ENCODE measurements around the gene ABCC4. TPM values are rescaled to one million over a fixed set of nuclear protein-coding genes. Genes with fewer than 3 reads are reported as not detected.

ABCC4 gene
- total RNA-seq, 1 experiment from 2014 or later, result 32.3 TPM

GRCh38 chr13:95191821-95192563, 109.3 kb downstream of the ABCC4 start:
- peaks cover 2% of the 10 kb centered on the region; the same call in 1 of the 2 replicates for H3K36me3 ChIP-seq (ENCODE audit: insufficient read depth, low read length)
- no peaks in the 10 kb centered on the region for H3K9me3 ChIP-seq (ENCODE audit: low read length)
- H2AFZ ChIP-seq (ENCODE audit: low read length), result no peak overlapping the region
- H3K4me3 ChIP-seq (ENCODE audit: low read length), result no peak overlapping the region
- peaks cover 4% of the 10 kb centered on the region; the same call in 1 of the 2 replicates for H4K20me1 ChIP-seq (ENCODE audit: insufficient read depth, low read depth, low read length)
- no peaks in the 10 kb centered on the region for H3K27me3 ChIP-seq (ENCODE audit: low read length)
- H3K79me2 ChIP-seq (ENCODE audit: low read length), result peaks cover 6% of the 10 kb centered on the region
- peak; percentile 94 for DNase-seq
- H3K4me1 ChIP-seq (ENCODE audit: low read length), result peaks cover 11% of the 10 kb centered on the region
- H3K9me2 ChIP-seq (replicated peaks; ENCODE audit: insufficient read depth, low read length), result no peaks in the 10 kb centered on the region
- H3K4me2 ChIP-seq (ENCODE audit: low read depth, low read length, poor library complexity, severe bottlenecking), result no peak overlapping the region
- H3K9ac ChIP-seq (ENCODE audit: low read length), result no peak overlapping the region
- no peak overlapping the region for H3K27ac ChIP-seq (ENCODE audit: low read length)

- Histone ChIP-seq H3K27me3 (ENCODE audit: low read length) (no peaks in the 10 kb centered on the region), H3K27ac (ENCODE audit: low read length) (no peak overlapping the region), H4K20me1 (ENCODE audit: insufficient read depth, low read depth, low read length) (no peaks in the 10 kb centered on the region), H3K9me2 (replicated peaks; ENCODE audit: insufficient read depth, low read length) (no peaks in the 10 kb centered on the region), H3K9me3 (ENCODE audit: low read length) (no peaks in the 10 kb centered on the region), H3K79me2 (ENCODE audit: low read length) (peaks cover 4% of the 10 kb centered on the region; the same call in 1 of the 2 replicates), H3K4me1 (ENCODE audit: low read length) (peaks cover 11% of the 10 kb centered on the region), H3K4me2 (ENCODE audit: low read depth, low read length, poor library complexity, severe bottlenecking) (no peak overlapping the region), H2AFZ (ENCODE audit: low read length) (no peak overlapping the region), H3K9ac (ENCODE audit: low read length) (no peak overlapping the region), H3K36me3 (ENCODE audit: insufficient read depth, low read length) (no peaks in the 10 kb centered on the region; the same call in 1 of the 2 replicates), H3K4me3 (ENCODE audit: low read length) (no peak overlapping the region)
- no peak for DNase-seq
Observed at GRCh38 chr13:95188128-95188527, 113.1 kb downstream of the ABCC4 start.

GRCh38 chr13:95185851-95186250, 115.4 kb downstream of the ABCC4 start:
- Histone ChIP-seq H3K79me2 (ENCODE audit: low read length) (peaks cover 9% of the 10 kb centered on the region), H3K27ac (ENCODE audit: low read length) (no peak overlapping the region), H3K9me3 (ENCODE audit: low read length) (no peaks in the 10 kb centered on the region), H3K9me2 (replicated peaks; ENCODE audit: insufficient read depth, low read length) (no peaks in the 10 kb centered on the region), H2AFZ (ENCODE audit: low read length) (no peak overlapping the region), H3K4me2 (ENCODE audit: low read depth, low read length, poor library complexity, severe bottlenecking) (no peak overlapping the region), H3K36me3 (ENCODE audit: insufficient read depth, low read length) (no peaks in the 10 kb centered on the region; the same call in 1 of the 2 replicates), H3K4me1 (ENCODE audit: low read length) (no peaks in the 10 kb centered on the region), H3K27me3 (ENCODE audit: low read length) (no peaks in the 10 kb centered on the region), H3K4me3 (ENCODE audit: low read length) (no peak overlapping the region), H3K9ac (ENCODE audit: low read length) (no peak overlapping the region), H4K20me1 (ENCODE audit: insufficient read depth, low read depth, low read length) (no peaks in the 10 kb centered on the region)
- no peak for DNase-seq

GRCh38 chr13:95185311-95185710, 115.9 kb downstream of the ABCC4 start:
- Histone ChIP-seq H3K27me3 (ENCODE audit: low read length) (no peaks in the 10 kb centered on the region), H3K9me3 (ENCODE audit: low read length) (no peaks in the 10 kb centered on the region), H2AFZ (ENCODE audit: low read length) (no peak overlapping the region), H3K9me2 (replicated peaks; ENCODE audit: insufficient read depth, low read length) (no peaks in the 10 kb centered on the region), H3K27ac (ENCODE audit: low read length) (no peak overlapping the region), H3K36me3 (ENCODE audit: insufficient read depth, low read length) (no peaks in the 10 kb centered on the region; the same call in 1 of the 2 replicates), H3K4me2 (ENCODE audit: low read depth, low read length, poor library complexity, severe bottlenecking) (no peak overlapping the region), H3K4me3 (ENCODE audit: low read length) (no peak overlapping the region), H4K20me1 (ENCODE audit: insufficient read depth, low read depth, low read length) (no peaks in the 10 kb centered on the region), H3K9ac (ENCODE audit: low read length) (no peak overlapping the region), H3K4me1 (ENCODE audit: low read length) (no peaks in the 10 kb centered on the region), H3K79me2 (ENCODE audit: low read length) (peaks cover 9% of the 10 kb centered on the region)
- no peak for DNase-seq

GRCh38 chr13:95184317-95184716, 116.9 kb downstream of the ABCC4 start:
- no peaks in the 10 kb centered on the region for H3K27me3 ChIP-seq (ENCODE audit: low read length)
- H4K20me1 ChIP-seq (ENCODE audit: insufficient read depth, low read depth, low read length), result no peaks in the 10 kb centered on the region
- no peak overlapping the region for H3K9ac ChIP-seq (ENCODE audit: low read length)
- no peak overlapping the region for H3K4me3 ChIP-seq (ENCODE audit: low read length)
- peaks cover 9% of the 10 kb centered on the region for H3K79me2 ChIP-seq (ENCODE audit: low read length)
- H3K4me2 ChIP-seq (ENCODE audit: low read depth, low read length, poor library complexity, severe bottlenecking), result no peak overlapping the region
- no peaks in the 10 kb centered on the region; the same call in 1 of the 2 replicates for H3K36me3 ChIP-seq (ENCODE audit: insufficient read depth, low read length)
- no peaks in the 10 kb centered on the region for H3K9me2 ChIP-seq (replicated peaks; ENCODE audit: insufficient read depth, low read length)
- no peaks in the 10 kb centered on the region for H3K4me1 ChIP-seq (ENCODE audit: low read length)
- H3K9me3 ChIP-seq (ENCODE audit: low read length), result no peaks in the 10 kb centered on the region
- H3K27ac ChIP-seq (ENCODE audit: low read length), result no peak overlapping the region
- DNase-seq, result no peak
- H2AFZ ChIP-seq (ENCODE audit: low read length), result no peak overlapping the region

- Histone ChIP-seq H2AFZ (ENCODE audit: low read length) (no peak overlapping the region), H3K9ac (ENCODE audit: low read length) (no peak overlapping the region), H3K9me2 (replicated peaks; ENCODE audit: insufficient read depth, low read length) (no peaks in the 10 kb centered on the region), H3K9me3 (ENCODE audit: low read length) (no peaks in the 10 kb centered on the region), H3K4me1 (ENCODE audit: low read length) (no peaks in the 10 kb centered on the region), H3K27ac (ENCODE audit: low read length) (no peak overlapping the region), H3K36me3 (ENCODE audit: insufficient read depth, low read length) (peaks cover 2% of the 10 kb centered on the region; the same call in 1 of the 2 replicates), H4K20me1 (ENCODE audit: insufficient read depth, low read depth, low read length) (no peaks in the 10 kb centered on the region), H3K4me3 (ENCODE audit: low read length) (no peak overlapping the region), H3K79me2 (ENCODE audit: low read length) (peaks cover 9% of the 10 kb centered on the region), H3K27me3 (ENCODE audit: low read length) (no peaks in the 10 kb centered on the region), H3K4me2 (ENCODE audit: low read depth, low read length, poor library complexity, severe bottlenecking) (no peak overlapping the region)
- DNase-seq, result no peak
Observed at GRCh38 chr13:95182570-95183265, 118.5 kb downstream of the ABCC4 start.

GRCh38 chr13:95181586-95181985, 119.7 kb downstream of the ABCC4 start:
- Histone ChIP-seq H3K9ac (ENCODE audit: low read length) (no peak overlapping the region), H3K79me2 (ENCODE audit: low read length) (peaks cover 9% of the 10 kb centered on the region), H3K27ac (ENCODE audit: low read length) (no peak overlapping the region), H3K4me2 (ENCODE audit: low read depth, low read length, poor library complexity, severe bottlenecking) (no peak overlapping the region), H4K20me1 (ENCODE audit: insufficient read depth, low read depth, low read length) (no peaks in the 10 kb centered on the region), H2AFZ (ENCODE audit: low read length) (no peak overlapping the region), H3K9me2 (replicated peaks; ENCODE audit: insufficient read depth, low read length) (no peaks in the 10 kb centered on the region), H3K9me3 (ENCODE audit: low read length) (no peaks in the 10 kb centered on the region), H3K27me3 (ENCODE audit: low read length) (no peaks in the 10 kb centered on the region), H3K4me3 (ENCODE audit: low read length) (no peak overlapping the region), H3K36me3 (ENCODE audit: insufficient read depth, low read length) (peaks cover 6% of the 10 kb centered on the region; the same call in 1 of the 2 replicates), H3K4me1 (ENCODE audit: low read length) (no peaks in the 10 kb centered on the region)
- no peak for DNase-seq

GRCh38 chr13:95180513-95181245, 120.6 kb downstream of the ABCC4 start:
- H3K79me2 ChIP-seq (ENCODE audit: low read length), result peaks cover 9% of the 10 kb centered on the region
- H3K4me2 ChIP-seq (ENCODE audit: low read depth, low read length, poor library complexity, severe bottlenecking), result no peak overlapping the region
- DNase-seq, result no peak
- H3K4me1 ChIP-seq (ENCODE audit: low read length), result no peaks in the 10 kb centered on the region
- no peaks in the 10 kb centered on the region for H3K9me2 ChIP-seq (replicated peaks; ENCODE audit: insufficient read depth, low read length)
- no peak overlapping the region for H3K9ac ChIP-seq (ENCODE audit: low read length)
- no peaks in the 10 kb centered on the region for H4K20me1 ChIP-seq (ENCODE audit: insufficient read depth, low read depth, low read length)
- no peaks in the 10 kb centered on the region for H3K27me3 ChIP-seq (ENCODE audit: low read length)
- no peak overlapping the region for H2AFZ ChIP-seq (ENCODE audit: low read length)
- H3K9me3 ChIP-seq (ENCODE audit: low read length), result no peaks in the 10 kb centered on the region
- no peak overlapping the region for H3K4me3 ChIP-seq (ENCODE audit: low read length)
- H3K36me3 ChIP-seq (ENCODE audit: insufficient read depth, low read length), result peaks cover 6% of the 10 kb centered on the region; the same call in 1 of the 2 replicates
- H3K27ac ChIP-seq (ENCODE audit: low read length), result no peak overlapping the region

Measured in Karpas-422 (cell line).